ENCODE results near the gene MED20. TPM values are rescaled to one million over a fixed set of nuclear protein-coding genes. Genes with fewer than 3 reads are reported as not detected.

MED20 gene
- total and polyA plus RNA-seq, 2 of the 8 experiments (the other 6 are each of a cell fraction or from before 2014, with no cell fraction given) = 38.7 to 51.8 TPM

GRCh38 chr6:41954668-41955067 lies 33.7 kb upstream of the MED20 start (continued):
- TF ChIP-seq CTCF (IDR thresholded peaks at IDR 0.05; ENCODE audit: control extremely low read depth in 1 of 3, insufficient read depth in 1 of 3, low read depth in 1 of 3, low read length in 3 of 3) = no peak
- TF ChIP-seq JUND (IDR thresholded peaks at IDR 0.05; ENCODE audit: low read length) = no peak
- TF ChIP-seq ZNF274 (IDR thresholded peaks at IDR 0.05; ENCODE audit: borderline replicate concordance, extremely low read depth, low read length) = no peak
- no peak for TF ChIP-seq SP4 (IDR thresholded peaks at IDR 0.05; ENCODE audit: low read length)
